ENCODE results near the gene PRICKLE2. TPM values are rescaled to one million over a fixed set of nuclear protein-coding genes. Genes with fewer than 3 reads are reported as not detected.

The PRICKLE2 gene
- total and polyA plus RNA-seq, 10 of the 15 experiments (the other 5 are each of a cell fraction or from before 2014, with no cell fraction given), result 0.11 to 2.6 (median 0.69) TPM

- no peaks in the 10 kb centered on the region for H3K79me2 ChIP-seq (ENCODE audit: control insufficient read depth, insufficient read depth, low read length)
- no peak overlapping the region for H2AFZ ChIP-seq (ENCODE audit: control insufficient read depth, low read depth, low read length)
- H3K27me3 ChIP-seq (replicated peaks in 1 of 2; ENCODE audit: control insufficient read depth in 2 of 2, insufficient read depth in 2 of 2, low read length in 1 of 2), result no peaks in the 10 kb centered on the region; a peak in 1 of 4 replicates
- intact Hi-C loops (cut with micrococcal nuclease; ENCODE audit: unreplicated experiment), result no loop called here
- in situ Hi-C loops (cut with MboI), result no loop called here
- 28% methylated on average over 2 of the region's 2 CpGs for WGBS (ENCODE audit: insufficient coverage, insufficient replicate concordance, low lambda C conversion rate, missing lambda C conversion rate)
- no peak for DNase-seq (ENCODE audit: low read depth, low spot score)
- H3K9me3 ChIP-seq (replicated peaks; ENCODE audit: control insufficient read depth, insufficient read depth, low read length), result no peaks in the 10 kb centered on the region
- no peaks in the 10 kb centered on the region for H4K20me1 ChIP-seq (ENCODE audit: control insufficient read depth, insufficient read depth)
- no peak overlapping the region for H3K9ac ChIP-seq (ENCODE audit: control insufficient read depth, insufficient read depth, low read length)
- H3K27ac ChIP-seq (ENCODE audit: control insufficient read depth, insufficient read depth), result no peak overlapping the region
- H3K4me2 ChIP-seq (ENCODE audit: control insufficient read depth, insufficient read depth), result no peak overlapping the region
- ChIA-PET POLR2A (no interaction called here), SMC1A (ENCODE audit: uncharacterized antibody, unreplicated experiment) (no interaction called here), CTCF (no interaction called here), RAD21 (ENCODE audit: unreplicated experiment) (no interaction called here)
- H3K36me3 ChIP-seq (ENCODE audit: control insufficient read depth in 2 of 2, insufficient read depth in 2 of 2, low read length in 1 of 2), result no peaks in the 10 kb centered on the region
- no peaks in the 10 kb centered on the region for H3K4me1 ChIP-seq (ENCODE audit: control insufficient read depth, insufficient read depth, low read length)
- no TSS peak for BruUV-seq (replicated peaks)
- FAIRE-seq, result no peak
- no peak overlapping the region for H3K4me3 ChIP-seq
- ATAC-seq, result no peak
- TF ChIP-seq CEBPB (IDR thresholded peaks at IDR 0.05; ENCODE audit: borderline replicate concordance in 1 of 2, low read depth in 2 of 2, low read length in 2 of 2), result no peak
- no peak for TF ChIP-seq NFIC (IDR thresholded peaks at IDR 0.05; ENCODE audit: low read depth, low read length)
- TF ChIP-seq CBFB (IDR thresholded peaks at IDR 0.05; ENCODE audit: low read depth), result no peak
- TF ChIP-seq MEF2A (IDR thresholded peaks at IDR 0.05; ENCODE audit: insufficient read depth, low read depth, low read length), result no peak
- no peak for TF ChIP-seq EGR1 (IDR thresholded peaks at IDR 0.05; ENCODE audit: borderline replicate concordance in 1 of 2, low read depth in 2 of 2, low read length in 2 of 2)
- TF ChIP-seq ETV6 (conservative IDR thresholded peaks at IDR 0.05 in 1 of 2, IDR thresholded peaks at IDR 0.05 in 1 of 2; ENCODE audit: borderline replicate concordance in 1 of 2, low read depth in 1 of 2), result peak in 1 of 2 experiments; percentile 82; a peak in 2 of 4 replicates
- TF ChIP-seq CHD2 (IDR thresholded peaks at IDR 0.05; ENCODE audit: borderline replicate concordance, low read depth, low read length), result no peak
- TF ChIP-seq RFX5 (IDR thresholded peaks at IDR 0.05; ENCODE audit: low read depth, low read length), result no peak
Measured at GRCh38 chr3:64064804-64065203, 160.5 kb downstream of the PRICKLE2 start.

DNA sequence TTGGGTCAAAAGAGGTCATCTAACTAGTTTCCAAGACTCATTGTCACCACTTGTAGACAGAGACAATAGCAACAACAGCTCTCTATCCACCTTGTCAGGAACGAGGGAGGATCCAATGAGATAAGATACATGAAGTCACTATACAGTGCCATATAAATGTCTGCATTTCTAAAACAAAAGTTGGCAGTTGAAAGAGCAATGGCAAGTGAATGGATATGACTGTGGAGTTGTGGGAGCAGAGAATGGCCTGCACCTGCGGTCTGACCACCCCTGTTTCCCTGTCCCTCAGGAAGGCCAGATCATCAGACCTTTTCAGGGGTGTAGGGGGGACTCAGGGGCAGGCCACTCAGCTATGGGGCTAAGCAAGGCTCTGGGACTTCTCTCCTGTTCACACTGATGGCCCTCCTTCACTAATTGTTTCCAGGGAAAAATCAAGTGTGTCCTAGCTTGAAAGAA, 161.3 kb downstream of the PRICKLE2 start:
- Histone ChIP-seq H3K27me3 (replicated peaks in 1 of 2; ENCODE audit: control insufficient read depth in 2 of 2, insufficient read depth in 2 of 2, low read length in 1 of 2) (no peaks in the 10 kb centered on the region; a peak in 1 of 4 replicates), H3K36me3 (ENCODE audit: control insufficient read depth in 2 of 2, insufficient read depth in 2 of 2, low read length in 1 of 2) (no peaks in the 10 kb centered on the region), H3K79me2 (ENCODE audit: control insufficient read depth, insufficient read depth, low read length) (no peaks in the 10 kb centered on the region), H3K27ac (ENCODE audit: control insufficient read depth, insufficient read depth) (no peak overlapping the region), H3K9me3 (replicated peaks; ENCODE audit: control insufficient read depth, insufficient read depth, low read length) (no peaks in the 10 kb centered on the region), H3K4me3 (no peak overlapping the region), H3K9ac (ENCODE audit: control insufficient read depth, insufficient read depth, low read length) (no peak overlapping the region), H3K4me1 (ENCODE audit: control insufficient read depth, insufficient read depth, low read length) (no peaks in the 10 kb centered on the region), H4K20me1 (ENCODE audit: control insufficient read depth, insufficient read depth) (no peaks in the 10 kb centered on the region), H2AFZ (ENCODE audit: control insufficient read depth, low read depth, low read length) (no peak overlapping the region), H3K4me2 (ENCODE audit: control insufficient read depth, insufficient read depth) (no peak overlapping the region)
- intact Hi-C loops (cut with micrococcal nuclease; ENCODE audit: unreplicated experiment) (no loop called here), in situ Hi-C loops (cut with MboI) (no loop called here)
- TF ChIP-seq CREM (IDR thresholded peaks at IDR 0.05; ENCODE audit: low read depth), result no peak
- TF ChIP-seq CHD1 (IDR thresholded peaks at IDR 0.05; ENCODE audit: low read depth, low read length), result no peak
- CTCF ChIA-PET, result no interaction called here
- RAD21 ChIA-PET (ENCODE audit: unreplicated experiment), result no interaction called here
- SMC1A ChIA-PET (ENCODE audit: uncharacterized antibody, unreplicated experiment), result no interaction called here
- ATAC-seq (no peak), FAIRE-seq (no peak), DNase-seq (ENCODE audit: low read depth, low spot score) (no peak)
- 0% methylated on average over 2 of the region's 2 CpGs for WGBS (ENCODE audit: insufficient coverage, insufficient replicate concordance, low lambda C conversion rate, missing lambda C conversion rate)
- BruUV-seq (replicated peaks), result no TSS peak
- POLR2A ChIA-PET, result no interaction called here

All from GM12878 (cell line).